T1000 (cell line): ENCODE measurements around the gene AQP4.

Experiments
- DNase-seq: peaks from one replicate; lab custom pipeline; 2025; ENCODE audit warnings: mixed read lengths; lab: John Stamatoyannopoulos, UW

The AQP4 gene

DNA sequence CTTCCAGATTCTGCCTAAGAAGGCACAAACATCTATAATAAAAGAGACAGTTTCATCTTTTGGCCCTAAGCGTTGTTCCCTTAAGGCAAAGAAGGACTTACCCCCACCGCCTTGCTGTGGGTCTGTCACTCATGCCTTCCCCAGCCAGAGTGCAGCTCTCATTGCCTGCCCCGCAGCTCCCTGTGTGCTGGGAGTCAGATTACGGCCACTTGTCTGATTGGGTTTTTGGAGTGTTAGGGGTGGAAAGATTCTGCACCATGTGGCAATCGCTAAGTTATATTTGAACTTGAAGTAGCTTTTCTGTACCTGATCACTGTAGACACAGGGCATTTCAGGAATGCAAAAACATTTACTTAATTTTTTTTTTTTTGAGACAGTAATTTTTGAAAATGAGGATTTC is at the start of gene AQP4:
TSS of gene AQP4 (minus strand) at position 151 of the 400 bp plus-strand sequence. CDS start at position 133, 18 bp downstream.
- DNase-seq: no peak

GRCh38 chr18:26911840-26912239 is 46.3 kb upstream of the AQP4 start:
- no peak for DNase-seq

- DNase-seq: no peak
Observed at GRCh38 chr18:26909599-26910290, 44.2 kb upstream of the AQP4 start.

- no peak for DNase-seq
Observed at GRCh38 chr18:26908906-26909305, 43.4 kb upstream of the AQP4 start.

DNA sequence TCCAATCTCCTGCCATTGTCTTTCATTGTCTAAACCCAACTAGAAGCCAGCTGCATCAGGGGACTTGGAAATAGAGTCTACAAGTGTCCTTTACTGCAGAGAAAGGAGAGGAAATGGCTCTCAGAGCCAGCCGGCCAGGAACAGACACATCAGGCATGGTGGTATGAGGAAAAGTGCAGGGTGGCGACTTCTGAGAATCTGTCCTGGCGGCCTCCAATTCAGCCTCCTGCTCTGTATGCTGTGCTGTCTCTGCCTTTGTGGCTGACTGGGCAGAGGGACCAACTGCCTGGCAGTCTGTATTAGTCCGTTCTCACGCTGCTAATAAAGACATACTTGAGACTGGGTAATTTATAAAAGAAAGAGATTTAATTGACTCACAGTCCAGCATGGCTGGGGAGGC is 36.8 kb upstream of the AQP4 start:
- DNase-seq: no peak

- DNase-seq: no peak
Observed at GRCh38 chr18:26901020-26901419, 35.5 kb upstream of the AQP4 start.

GRCh38 chr18:26894426-26894825 is 28.9 kb upstream of the AQP4 start:
- no peak for DNase-seq

- DNase-seq: no peak
Observed at GRCh38 chr18:26893996-26894395, 28.5 kb upstream of the AQP4 start.

- no peak for DNase-seq
Observed at GRCh38 chr18:26888259-26888658, 22.8 kb upstream of the AQP4 start.

DNA sequence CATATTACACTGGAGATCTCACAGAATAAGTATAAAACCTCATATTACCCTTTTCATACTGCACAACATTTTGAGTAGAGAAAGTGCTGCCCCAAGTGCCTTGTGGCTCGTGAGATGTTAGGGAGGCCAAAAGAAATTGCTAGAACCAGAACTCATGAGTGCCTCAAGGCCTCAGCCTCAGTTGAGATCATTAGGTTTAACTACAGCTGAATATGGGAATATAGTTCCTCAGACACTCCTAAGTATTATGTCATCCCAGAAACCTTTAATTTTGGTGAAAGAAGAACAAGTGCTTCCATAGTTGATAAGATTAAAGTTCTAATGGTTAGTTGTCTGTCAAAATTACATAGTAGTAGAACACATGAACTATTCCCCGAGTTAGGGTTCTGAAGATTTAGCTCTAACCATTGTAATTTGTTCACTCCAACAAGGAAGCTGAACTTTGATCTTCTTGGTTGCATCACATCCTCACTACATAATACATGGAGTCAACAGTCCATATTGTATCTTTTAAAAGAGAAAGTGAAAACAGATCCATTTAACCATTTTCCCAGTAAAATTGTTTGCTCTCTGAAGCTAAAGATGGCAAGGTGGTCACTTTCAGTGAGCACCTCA is 9.6 kb upstream of the AQP4 start:
- no peak for DNase-seq

- DNase-seq: no peak
Observed at GRCh38 chr18:26874283-26874682, 8.8 kb upstream of the AQP4 start.

GRCh38 chr18:26869640-26870039 is 4.1 kb upstream of the AQP4 start:
- DNase-seq: no peak

DNA sequence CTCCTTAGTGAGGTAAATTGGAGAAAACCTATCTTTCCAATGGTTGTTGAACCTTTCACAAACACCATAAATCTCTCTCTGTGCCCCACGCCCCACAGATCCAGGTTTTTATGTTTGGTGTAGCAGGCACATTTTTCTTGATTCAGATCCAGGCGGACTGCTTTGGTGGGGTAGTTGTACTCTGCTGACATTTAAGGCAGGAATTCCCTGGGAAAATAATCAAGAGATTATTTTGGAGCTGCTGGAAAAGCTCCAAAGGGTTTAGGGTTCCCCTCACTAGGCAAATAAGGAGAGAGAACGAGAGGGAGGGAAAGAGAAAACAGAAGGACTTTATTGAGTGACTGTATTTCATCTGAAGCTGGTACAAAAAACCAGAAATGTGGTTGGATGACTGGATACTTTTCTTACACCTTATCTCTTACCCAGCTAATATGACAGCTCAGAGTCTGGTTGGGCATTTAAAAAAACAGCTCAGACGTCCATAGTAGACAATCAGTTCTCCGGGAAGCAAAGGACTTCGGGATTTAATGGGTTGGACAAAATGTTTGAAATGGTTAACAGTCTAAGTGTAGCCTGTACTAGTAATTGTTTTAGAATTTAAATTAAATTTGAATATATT is 3.6 kb upstream of the AQP4 start:
- DNase-seq: no peak

GRCh38 chr18:26867471-26867870 is 2.0 kb upstream of the AQP4 start:
- DNase-seq: no peak

DNA sequence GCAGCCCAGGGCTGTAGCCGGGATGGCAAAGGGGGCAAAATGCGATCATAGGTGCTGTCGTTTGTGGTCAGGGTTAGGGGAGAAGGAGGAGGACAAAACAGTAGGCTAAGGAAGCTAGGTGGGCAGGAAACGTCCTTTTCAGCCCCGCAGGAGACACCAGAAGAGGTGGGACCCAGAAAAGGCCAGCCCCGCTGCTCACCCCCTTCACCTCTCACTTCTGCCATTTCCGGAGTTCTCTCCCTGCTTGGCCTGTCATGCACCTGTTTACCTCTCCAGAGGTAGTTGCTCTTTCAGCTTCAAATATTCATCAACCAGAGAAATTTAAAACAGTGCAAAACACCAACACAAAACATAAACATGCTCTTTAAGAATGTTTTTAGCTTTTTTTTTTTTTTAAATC is 849 bp downstream of the AQP4 start:
- DNase-seq: no peak

DNA sequence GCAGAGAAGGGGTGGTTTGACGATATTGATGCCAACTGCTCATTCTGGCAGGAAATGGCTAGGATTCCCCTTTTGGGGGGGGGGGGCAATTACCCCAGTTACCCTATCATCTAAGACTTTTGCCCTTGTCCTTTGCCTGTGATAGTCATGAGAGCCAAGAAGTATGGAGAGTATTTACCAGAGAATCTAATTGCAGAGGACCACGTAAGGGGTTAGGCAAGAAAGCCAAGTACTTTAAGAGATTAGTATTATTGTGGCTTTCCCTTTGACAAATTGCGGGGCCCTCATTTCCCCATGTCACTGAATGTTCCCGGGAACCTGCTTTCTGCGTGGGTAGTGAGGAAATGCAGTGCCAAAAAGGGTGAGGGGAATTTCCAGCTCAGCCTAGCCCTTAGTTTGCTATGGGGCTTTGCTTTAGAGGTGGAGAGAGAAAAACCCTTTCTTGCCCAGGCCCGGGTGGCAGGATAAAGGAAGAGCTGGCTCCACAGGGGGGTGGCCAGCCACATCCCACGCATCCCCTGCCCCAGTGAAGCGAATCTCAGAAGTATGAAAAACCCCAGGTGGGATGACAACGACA is 1.5 kb downstream of the AQP4 start:
- DNase-seq: no peak

- no peak for DNase-seq
Observed at GRCh38 chr18:26863122-26863879, 2.2 kb downstream of the AQP4 start.

GRCh38 chr18:26862084-26862483 is 3.4 kb downstream of the AQP4 start:
- no peak for DNase-seq

GRCh38 chr18:26854292-26854881 is 11.1 kb downstream of the AQP4 start:
- no peak for DNase-seq

DNA sequence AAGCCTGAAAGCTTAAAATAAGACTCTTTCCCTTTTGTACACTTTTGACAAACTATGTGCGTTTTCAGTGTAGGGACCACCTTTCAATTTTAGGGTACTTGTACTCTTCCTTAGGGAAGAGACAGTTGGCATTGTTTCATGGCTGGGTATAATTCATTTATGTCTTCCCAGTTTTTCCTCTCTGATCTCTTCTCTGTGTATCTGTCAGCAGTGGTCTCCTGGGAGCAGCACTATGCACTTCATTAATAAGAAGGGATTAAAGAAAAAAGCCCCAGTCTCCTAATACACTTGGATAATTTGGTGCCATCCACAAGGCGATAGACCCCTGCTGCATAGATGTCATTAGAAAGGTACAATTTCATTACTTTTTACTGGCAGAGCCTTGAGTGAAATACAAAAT is 12.1 kb downstream of the AQP4 start:
- no peak for DNase-seq

- DNase-seq: no peak
Observed at GRCh38 chr18:26843760-26844159, 21.7 kb downstream of the AQP4 start.

DNA sequence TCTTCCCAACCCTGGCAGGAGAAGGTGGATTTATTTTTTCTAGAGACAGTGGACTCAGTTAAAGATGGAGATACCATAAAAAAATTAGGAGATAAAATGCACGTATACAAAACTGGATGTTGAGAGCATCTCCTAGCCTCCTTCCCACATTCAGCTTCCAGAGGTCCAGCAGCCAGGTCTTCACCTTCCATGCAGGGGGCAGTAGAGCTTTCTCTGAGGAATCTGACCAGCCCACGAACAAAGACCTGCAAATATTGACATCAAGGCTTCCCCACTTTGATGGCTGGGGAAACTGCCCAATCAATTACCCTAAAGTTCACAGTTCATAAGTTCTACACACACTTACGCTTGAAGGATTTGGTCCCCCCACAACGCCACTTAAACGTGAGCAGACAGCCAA is 24.5 kb downstream of the AQP4 start:
- DNase-seq: no peak
